Heart left ventricle (tissue), 16 donors: ENCODE results near the gene ABL1. TPM values are rescaled to one million over a fixed set of nuclear protein-coding genes. Genes with fewer than 3 reads are reported as not detected.
A peak's percentile ranks its signal among the peaks of the same experiment; 100 is the strongest.

Source experiments
- ATAC-seq, 4 donors: fragments of 200-7000 bp; cut with Tn5 transposase; one replicate each; pipeline ENCODE4 v1.9.1; 2020 to 2022; ENCODE audit warnings: moderate library complexity in 4 of 4, mild to moderate bottlenecking in 3 of 4, moderate number of reproducible peaks in 1 of 4
- DNase-seq, 5 donors: peaks; one replicate each; pipeline ENCODE4 v3.0.0-alpha.2; 2020
- H3K27ac ChIP-seq, 12 donors: fragments of 200-600 bp; sonication (generic) in 4 of 12; one replicate each; pipeline versions ENCODE4 v1.5.0 to v1.8.0; 2016 to 2022; ENCODE audit warnings: mild to moderate bottlenecking in 2 of 12
- H3K27me3 ChIP-seq, 9 donors: fragments of 200-600 bp; sonication (generic) in 2 of 9; one replicate each; pipeline versions ENCODE4 v1.5.1 to v1.8.0; 2016 to 2022; ENCODE audit warnings: mild to moderate bottlenecking in 3 of 9
- H3K36me3 ChIP-seq, 9 donors: fragments of 200-600 bp; sonication (generic) in 2 of 9; one replicate each; pipeline versions ENCODE4 v1.5.0 to v1.8.0; 2018 to 2022; ENCODE audit warnings: mild to moderate bottlenecking in 2 of 9
- H3K4me1 ChIP-seq, 12 donors: fragments of 200-600 bp; sonication (generic) in 4 of 12; one replicate each; pipeline versions ENCODE4 v1.5.0 to v1.8.0; 2016 to 2022; ENCODE audit warnings: mild to moderate bottlenecking in 3 of 12
- H3K4me3 ChIP-seq, 12 donors: fragments of 200-600 bp; sonication (generic) in 4 of 12; one replicate each; pipeline versions ENCODE4 v1.5.0 to v1.8.0; 2017 to 2022; ENCODE audit warnings: mild to moderate bottlenecking in 9 of 12, moderate library complexity in 4 of 12
- H3K9me3 ChIP-seq, 12 donors: fragments of 200-600 bp; sonication (generic) in 4 of 12; one replicate each; pipeline versions ENCODE4 v1.5.0 to v1.8.0; 2016 to 2022; ENCODE audit warnings: mild to moderate bottlenecking in 1 of 12
- POLR2A ChIP-seq, 2 donors: fragments of 450-650 bp; IDR thresholded peaks; one replicate each; pipeline ENCODE4 v1.6.1; 2017; ENCODE audit warnings: antibody characterized with exemption in 2 of 2, mild to moderate bottlenecking in 2 of 2, moderate library complexity in 2 of 2
- WGBS, 4 donors: extraction: QIAGEN DNeasy Blood & Tissue Kit in 2 of 4; methylation state at CpG; one replicate each; pipeline versions ENCODE4 v1.1.5 to v1.1.7; 2013 to 2018; 5-methylcytosine and 5-hydroxymethylcytosine counted together
- intact Hi-C, 10 donors: fragments of 100-400 bp; cut with DNase I; formaldehyde crosslinking; loops; one replicate each; pipeline versions ENCODE4 v1.11.1 to v1.14.2; 2022
- polyA plus RNA-seq, 2 donors: library from polyadenylated mRNA; stranded (reverse); fragments of 200-250 nt; gene quantifications; one replicate each; pipeline ENCODE4 v1.2.3, GENCODE V29; 2013
- total RNA-seq, 9 donors: library from RNA; depleted of rRNA in 2 of 9; stranded (reverse); fragments of >200 nt in 2 of 9; fragmentation: NEBNext Ultra II Directional in 3 of 9; extraction: Animal tissue kit (Norgen Biotek cat#: 25700) in 3 of 9; gene quantifications; one replicate each; pipeline versions ENCODE4 v1.1.0 to v1.2.4, GENCODE V29; 2016 to 2023
- TF ChIP-seq, protein P1 (sequence below), 12 donors: fragments of 200-600 bp; sonication (generic) in 4 of 12; IDR thresholded peaks; one replicate each; pipeline versions ENCODE4 v1.5.0 to v1.8.0; 2018 to 2022; ENCODE audit warnings: antibody characterized with exemption in 12 of 12, mild to moderate bottlenecking in 5 of 12
- donor health status: ischemic (EF 13 %, LVEDD 7.1; RV severe dilation, severe dysfunction).
- donor health status: healthy with polysubstance abuse.
- donor health status: DM: no; HTN: yes; CAD: no.
- donor health status: DM: no; HTN: no; CAD: no.
- donor health status: ischemic (EF 25% LVEDD 6.9; RV normal size, moderate dysfunction).
- donor health status: ischemic (EF 25% LVEDD 5.7; RV mildly dilated, moderate dysfunction).
- donor health status: healthy.
- donor health status: DM: yes; HTN: yes; CAD: no.
- donor health status: ischemic (EF 35%, LVEDD 5.7; RV mildly dilated, moderate dysfunction).
- donor health status: nonischemic (EF 11% LVEDD 7.7; RV severe dilation, severe dysfunction).
- donor health status: DM: yes; HTN: yes; CAD: no.
- donor health status: PGD.
- donor health status: ischemic (EF 29% LVEDD 5.4; RV normal size, mild dysfunction).
- donor health status: nonischemic (EF 23%, LVEDD 6.1; RV moderate dilation, normal function).

Gene ABL1
- total and polyA plus RNA-seq, 11 donors: 13.2 to 49.8 (median 33.8) TPM

DNA sequence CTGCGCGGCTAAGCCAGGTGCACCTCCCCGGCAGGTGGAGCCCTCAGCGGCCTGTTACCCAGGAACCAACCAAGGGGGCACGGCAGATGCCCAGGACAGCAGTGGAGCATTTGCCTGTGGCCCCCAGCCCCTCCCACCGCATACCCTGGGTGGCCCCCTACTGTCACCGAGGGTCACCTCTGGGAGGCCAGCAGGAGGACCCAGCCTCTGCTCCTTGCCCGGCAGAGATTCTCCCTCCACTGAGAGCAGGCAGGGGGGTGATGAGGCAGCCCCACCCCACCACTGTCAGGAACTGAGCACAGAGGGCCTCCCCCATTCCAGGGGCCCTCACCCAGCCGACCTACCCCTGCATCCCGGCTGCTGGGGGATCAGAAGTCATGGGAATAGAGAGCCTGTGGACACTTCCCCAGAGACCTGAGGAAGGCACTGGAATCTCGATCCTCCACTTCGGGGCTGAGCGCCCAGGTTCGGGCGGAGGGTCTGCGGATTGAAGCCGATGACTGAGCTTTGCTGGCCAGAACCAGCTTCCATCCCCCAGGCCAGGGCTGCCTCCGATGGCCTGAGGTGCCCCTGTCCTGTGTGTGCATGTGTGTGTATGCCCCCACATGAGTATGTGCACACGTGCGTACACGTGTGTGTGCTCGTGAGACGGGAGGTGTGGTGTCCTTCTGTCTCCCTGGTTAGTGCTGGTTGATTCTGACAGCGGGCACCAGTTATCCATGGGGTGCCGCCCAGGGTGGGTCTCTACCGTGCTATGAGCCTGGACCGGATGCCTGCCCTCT, 61.4 kb downstream of the ABL1 start, which contains the start of gene QRFP:
Gene QRFP (minus strand): TSS at position 580 of the 782 bp plus-strand sequence. CDS start 2,974 bp downstream, outside the sequence.
- intact Hi-C loops: no loop called here
- no peak within 1 kb of the TSS for H3K4me3 ChIP-seq
- peaks cover 0 to 10% (median 0%) of the 10 kb centered on the region in 9 donors for H3K27me3 ChIP-seq
- ATAC-seq: no peak
- H3K4me1 ChIP-seq: peaks cover 0 to 35% (median 17%) of the 10 kb centered on the region in 12 donors
- no peak within 1 kb of the TSS for H3K27ac ChIP-seq
- no peaks in the 10 kb centered on the region for H3K9me3 ChIP-seq
- TF ChIP-seq, protein P1, sequence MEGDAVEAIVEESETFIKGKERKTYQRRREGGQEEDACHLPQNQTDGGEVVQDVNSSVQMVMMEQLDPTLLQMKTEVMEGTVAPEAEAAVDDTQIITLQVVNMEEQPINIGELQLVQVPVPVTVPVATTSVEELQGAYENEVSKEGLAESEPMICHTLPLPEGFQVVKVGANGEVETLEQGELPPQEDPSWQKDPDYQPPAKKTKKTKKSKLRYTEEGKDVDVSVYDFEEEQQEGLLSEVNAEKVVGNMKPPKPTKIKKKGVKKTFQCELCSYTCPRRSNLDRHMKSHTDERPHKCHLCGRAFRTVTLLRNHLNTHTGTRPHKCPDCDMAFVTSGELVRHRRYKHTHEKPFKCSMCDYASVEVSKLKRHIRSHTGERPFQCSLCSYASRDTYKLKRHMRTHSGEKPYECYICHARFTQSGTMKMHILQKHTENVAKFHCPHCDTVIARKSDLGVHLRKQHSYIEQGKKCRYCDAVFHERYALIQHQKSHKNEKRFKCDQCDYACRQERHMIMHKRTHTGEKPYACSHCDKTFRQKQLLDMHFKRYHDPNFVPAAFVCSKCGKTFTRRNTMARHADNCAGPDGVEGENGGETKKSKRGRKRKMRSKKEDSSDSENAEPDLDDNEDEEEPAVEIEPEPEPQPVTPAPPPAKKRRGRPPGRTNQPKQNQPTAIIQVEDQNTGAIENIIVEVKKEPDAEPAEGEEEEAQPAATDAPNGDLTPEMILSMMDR (IDR thresholded peaks at IDR 0.05): no peak
- no peak for TF ChIP-seq POLR2A (IDR thresholded peaks at IDR 0.05)
- DNase-seq: no peak
- H3K36me3 ChIP-seq: peaks cover 0 to 19% (median 10%) of the 10 kb centered on the region in 9 donors
- WGBS, 4 donors: 73 to 89% (median 80%) methylated on average over 6 to 27 of the region's 27 CpGs

- H3K27ac ChIP-seq: no peak overlapping the region
- WGBS, 4 donors: 79 to 85% (median 81%) methylated on average over 15 to 16 of the region's 16 CpGs
- H3K9me3 ChIP-seq: no peaks in the 10 kb centered on the region
- H3K4me1 ChIP-seq: peaks cover 0 to 33% (median 17%) of the 10 kb centered on the region in 12 donors
- H3K4me3 ChIP-seq: no peak overlapping the region
- ATAC-seq (no peak), DNase-seq (peak in 1 of 5 donors; percentile 23)
- peaks cover 0 to 17% (median 0%) of the 10 kb centered on the region in 9 donors for H3K27me3 ChIP-seq
- intact Hi-C loops: no loop called here
- TF ChIP-seq POLR2A (IDR thresholded peaks at IDR 0.05): no peak
- TF ChIP-seq, protein P1 (IDR thresholded peaks at IDR 0.05): no peak
- peaks cover 0 to 15% (median 8%) of the 10 kb centered on the region in 9 donors for H3K36me3 ChIP-seq
These were observed 62.2 kb downstream of the ABL1 start for GRCh38 chr9:130897105-130897751.

GRCh38 chr9:130897848-130898551, 62.9 kb downstream of the ABL1 start:
- H3K4me1 ChIP-seq: peaks cover 0 to 33% (median 14%) of the 10 kb centered on the region in 12 donors
- DNase-seq (peak in 1 of 5 donors; percentile 19), ATAC-seq (no peak)
- no peaks in the 10 kb centered on the region for H3K9me3 ChIP-seq
- WGBS, 4 donors: 82 to 89% (median 83%) methylated on average over 25 to 29 of the region's 29 CpGs
- peaks cover 0 to 8% (median 2%) of the 10 kb centered on the region in 9 donors for H3K36me3 ChIP-seq
- H3K27ac ChIP-seq: no peak overlapping the region
- H3K4me3 ChIP-seq: no peak overlapping the region
- peaks cover 0 to 24% (median 0%) of the 10 kb centered on the region in 9 donors for H3K27me3 ChIP-seq
- intact Hi-C loops: no loop called here
- TF ChIP-seq, protein P1 (IDR thresholded peaks at IDR 0.05): no peak
- TF ChIP-seq POLR2A (IDR thresholded peaks at IDR 0.05): no peak

DNA sequence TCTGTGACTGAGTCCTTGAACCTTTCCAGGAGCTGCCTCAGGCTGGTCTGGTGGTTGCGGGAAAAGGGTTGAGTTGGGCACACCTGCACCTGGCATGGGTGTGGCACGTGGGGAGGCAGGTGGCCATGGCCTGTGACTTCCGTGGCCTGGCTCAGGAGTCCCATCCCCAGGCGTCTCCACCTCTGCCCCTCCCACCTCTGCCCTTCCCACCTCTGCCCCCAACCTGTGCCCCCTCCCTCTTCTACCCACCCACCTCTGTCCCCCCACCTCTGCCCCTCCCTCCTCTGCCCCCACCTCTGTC, 63.4 kb downstream of the ABL1 start:
- Histone ChIP-seq H3K9me3 (no peaks in the 10 kb centered on the region), H3K36me3 (peaks cover 0 to 4% (median 0%) of the 10 kb centered on the region in 9 donors), H3K4me1 (peaks cover 0 to 30% (median 14%) of the 10 kb centered on the region in 12 donors), H3K27me3 (peaks cover 0 to 27% (median 0%) of the 10 kb centered on the region in 9 donors), H3K4me3 (no peak overlapping the region), H3K27ac (no peak overlapping the region)
- DNase-seq (no peak), ATAC-seq (no peak)
- intact Hi-C loops: no loop called here
- no peak for TF ChIP-seq POLR2A (IDR thresholded peaks at IDR 0.05)
- TF ChIP-seq, protein P1 (IDR thresholded peaks at IDR 0.05): no peak
- 80 to 85% (median 83%) methylated on average over 4 of the region's 4 CpGs for WGBS, 4 donors
